Thyroid gland (tissue), 4 donors: ENCODE data around the gene MAGI3. TPM values are rescaled to one million over a fixed set of nuclear protein-coding genes. Genes with fewer than 3 reads are reported as not detected.

Experiments used
- DNase-seq, 2 donors: peaks; one replicate each; pipeline ENCODE4 v3.0.0-alpha.2; 2019
- H3K27ac ChIP-seq, 3 donors: fragments of 200-600 bp; sonication (generic); 1 replicate in 2 of 3; 2 replicates in 1 of 3; pipeline ENCODE4 v1.5.1; 2016 to 2019; ENCODE audit warnings: mild to moderate bottlenecking in 1 of 3, moderate library complexity in 1 of 3
- H3K27me3 ChIP-seq: fragments of 200-600 bp; sonication (generic); one replicate; pipeline ENCODE4 v1.5.1; 2019
- H3K36me3 ChIP-seq, 2 donors: fragments of 200-600 bp; sonication (generic); one replicate each; pipeline ENCODE4 v1.5.1; 2016 to 2019
- H3K4me1 ChIP-seq, 2 donors: fragments of 200-600 bp; sonication (generic); one replicate each; pipeline ENCODE4 v1.5.1; 2017 to 2019
- H3K4me3 ChIP-seq, 3 donors: fragments of 200-600 bp; sonication (generic); replicated peaks in 1 of 3; 1 replicate in 2 of 3; 2 replicates in 1 of 3; pipeline ENCODE4 v1.5.1; 2016; ENCODE audit warnings: mild to moderate bottlenecking in 1 of 3
- H3K9me3 ChIP-seq: fragments of 200-600 bp; sonication (generic); one replicate; pipeline ENCODE4 v1.5.1; 2017
- POLR2A ChIP-seq, 2 donors: fragments of 450-650 bp; IDR thresholded peaks; one replicate each; pipeline ENCODE4 v1.6.1; 2017; ENCODE audit warnings: antibody characterized with exemption in 2 of 2, mild to moderate bottlenecking in 2 of 2, moderate library complexity in 1 of 2
- WGBS, 2 donors: methylation state at CpG; one replicate each; pipeline ENCODE4 v1.1.5; 2017; 5-methylcytosine and 5-hydroxymethylcytosine counted together
- intact Hi-C: fragments of 100-400 bp; cut with DNase I; formaldehyde crosslinking; loops from one replicate; pipeline ENCODE4 v1.15.1; 2023
- total RNA-seq, 4 donors: library from RNA; depleted of rRNA; stranded (reverse); fragments of >200 nt; gene quantifications; one replicate each; pipeline ENCODE4 v1.2.3, GENCODE V29; 2016
- TF ChIP-seq, protein P1 (sequence below), 6 experiments: fragments of 200-600 bp in 3 of 6; fragments of 450-650 bp in 3 of 6; sonication (generic) in 3 of 6; IDR thresholded peaks; one replicate each; pipeline ENCODE4 v1.5.1; 2016 to 2019; ENCODE audit warnings: antibody characterized with exemption in 6 of 6, mild to moderate bottlenecking in 2 of 6, inconsistent platforms in 1 of 6, moderate library complexity in 1 of 6

Gene MAGI3
- total RNA-seq, 4 donors from 2014 or later = 52.9 to 91.0 (median 61.9) TPM

GRCh38 chr1:113662101-113662500, 271.8 kb downstream of the MAGI3 start:
- no peak for TF ChIP-seq POLR2A (IDR thresholded peaks at IDR 0.05)
- TF ChIP-seq, protein P1, sequence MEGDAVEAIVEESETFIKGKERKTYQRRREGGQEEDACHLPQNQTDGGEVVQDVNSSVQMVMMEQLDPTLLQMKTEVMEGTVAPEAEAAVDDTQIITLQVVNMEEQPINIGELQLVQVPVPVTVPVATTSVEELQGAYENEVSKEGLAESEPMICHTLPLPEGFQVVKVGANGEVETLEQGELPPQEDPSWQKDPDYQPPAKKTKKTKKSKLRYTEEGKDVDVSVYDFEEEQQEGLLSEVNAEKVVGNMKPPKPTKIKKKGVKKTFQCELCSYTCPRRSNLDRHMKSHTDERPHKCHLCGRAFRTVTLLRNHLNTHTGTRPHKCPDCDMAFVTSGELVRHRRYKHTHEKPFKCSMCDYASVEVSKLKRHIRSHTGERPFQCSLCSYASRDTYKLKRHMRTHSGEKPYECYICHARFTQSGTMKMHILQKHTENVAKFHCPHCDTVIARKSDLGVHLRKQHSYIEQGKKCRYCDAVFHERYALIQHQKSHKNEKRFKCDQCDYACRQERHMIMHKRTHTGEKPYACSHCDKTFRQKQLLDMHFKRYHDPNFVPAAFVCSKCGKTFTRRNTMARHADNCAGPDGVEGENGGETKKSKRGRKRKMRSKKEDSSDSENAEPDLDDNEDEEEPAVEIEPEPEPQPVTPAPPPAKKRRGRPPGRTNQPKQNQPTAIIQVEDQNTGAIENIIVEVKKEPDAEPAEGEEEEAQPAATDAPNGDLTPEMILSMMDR (IDR thresholded peaks at IDR 0.05) = no peak
- Histone ChIP-seq H3K27ac (no peak overlapping the region), H3K4me1 (no peaks in the 10 kb centered on the region), H3K9me3 (no peaks in the 10 kb centered on the region), H3K4me3 (no peak overlapping the region), H3K27me3 (no peaks in the 10 kb centered on the region), H3K36me3 (peaks cover 0 to 7% of the 10 kb centered on the region in 2 donors)
- intact Hi-C loops = no loop called here
- WGBS, 2 donors = 96 to 98% methylated on average over 1 of the region's 1 CpG
- no peak for DNase-seq

- H3K27ac ChIP-seq = no peak overlapping the region
- intact Hi-C loops = no loop called here
- 89 to 94% methylated on average over 5 of the region's 5 CpGs for WGBS, 2 donors
Observed at GRCh38 chr1:113663165-113663951, 273.0 kb downstream of the MAGI3 start.

DNA sequence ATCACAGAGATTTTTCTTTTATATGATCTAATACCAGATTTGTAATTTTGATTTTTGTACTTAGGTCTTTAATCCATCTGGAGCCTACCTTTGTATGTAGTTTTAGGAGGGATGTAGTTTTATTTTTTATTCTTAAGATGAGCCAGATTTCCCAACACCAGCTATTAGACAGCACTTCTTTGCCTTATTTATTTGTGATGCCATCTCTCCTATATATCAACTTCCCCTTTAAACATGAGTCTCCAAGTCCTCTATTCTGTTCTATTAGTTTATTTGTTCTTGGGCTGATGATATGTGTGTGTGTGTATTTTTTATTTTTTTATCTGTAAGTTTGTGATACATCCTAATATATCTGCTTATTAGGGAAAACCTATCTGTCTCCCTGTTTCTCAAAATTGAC, 274.8 kb downstream of the MAGI3 start:
- Histone ChIP-seq H3K27me3 (no peaks in the 10 kb centered on the region), H3K36me3 (no peaks in the 10 kb centered on the region), H3K27ac (no peak overlapping the region), H3K9me3 (no peaks in the 10 kb centered on the region), H3K4me3 (no peak overlapping the region), H3K4me1 (no peaks in the 10 kb centered on the region)
- DNase-seq = no peak
- TF ChIP-seq POLR2A (IDR thresholded peaks at IDR 0.05) = no peak
- TF ChIP-seq, protein P1 (IDR thresholded peaks at IDR 0.05) = no peak
- intact Hi-C loops = no loop called here

More at GRCh38 chr1:113663165-113663951, 273.0 kb downstream of the MAGI3 start:
- H3K4me3 ChIP-seq = no peak overlapping the region
- DNase-seq = no peak
- H3K36me3 ChIP-seq = peaks cover 0 to 7% of the 10 kb centered on the region in 2 donors
- no peaks in the 10 kb centered on the region for H3K4me1 ChIP-seq
- no peaks in the 10 kb centered on the region for H3K9me3 ChIP-seq
- TF ChIP-seq, protein P1 (IDR thresholded peaks at IDR 0.05) = no peak
- TF ChIP-seq POLR2A (IDR thresholded peaks at IDR 0.05) = no peak
- H3K27me3 ChIP-seq = no peaks in the 10 kb centered on the region

GRCh38 chr1:113666126-113666525, 275.8 kb downstream of the MAGI3 start:
- Histone ChIP-seq H3K9me3 (no peaks in the 10 kb centered on the region), H3K4me1 (no peaks in the 10 kb centered on the region), H3K4me3 (no peak overlapping the region), H3K36me3 (no peaks in the 10 kb centered on the region), H3K27ac (no peak overlapping the region), H3K27me3 (no peaks in the 10 kb centered on the region)
- no peak for DNase-seq
- 96 to 97% methylated on average over 2 of the region's 2 CpGs for WGBS, 2 donors
- no peak for TF ChIP-seq POLR2A (IDR thresholded peaks at IDR 0.05)
- TF ChIP-seq, protein P1 (IDR thresholded peaks at IDR 0.05) = no peak
- intact Hi-C loops = no loop called here

- no peak for DNase-seq
- intact Hi-C loops = no loop called here
- H3K27me3 ChIP-seq = no peaks in the 10 kb centered on the region
- no peak overlapping the region for H3K4me3 ChIP-seq
- TF ChIP-seq, protein P1 (IDR thresholded peaks at IDR 0.05) = no peak
- H3K36me3 ChIP-seq = peaks cover 3 to 14% of the 10 kb centered on the region in 2 donors
- no peak overlapping the region for H3K27ac ChIP-seq
- 94 to 95% methylated on average over 1 of the region's 1 CpG for WGBS, 2 donors
- no peaks in the 10 kb centered on the region for H3K4me1 ChIP-seq
- H3K9me3 ChIP-seq = no peaks in the 10 kb centered on the region
Observed at GRCh38 chr1:113669988-113670387, 279.7 kb downstream of the MAGI3 start.
